Endothelial cell of umbilical vein (primary cell): ENCODE results near the gene CELA2B. TPM values are rescaled to one million over a fixed set of nuclear protein-coding genes. Genes with fewer than 3 reads are reported as not detected.

ENCODE experiments used
- BruUV-seq: library from RNA; stranded (reverse); fragments of 400-500 nt; replicated peaks from 2 replicates; lab custom pipeline; 2021; lab: Mats Ljungman, UMichigan
- CTCF ChIA-PET: fragments of 300-600, 350-600 bp; sonication (Branson Sonifier 250); formaldehyde crosslinking; loops from one replicate; lab custom pipeline; 2021; ENCODE audit warnings: antibody characterized with exemption, inconsistent platforms; lab: Charles Lee
- POLR2A ChIA-PET: fragments of 300-600, 350-600 bp; sonication (Branson Sonifier 250); formaldehyde crosslinking; loops from one replicate; lab custom pipeline; 2021; ENCODE audit warnings: antibody characterized with exemption, inconsistent platforms; lab: Charles Lee
- DNase-seq: peaks from one replicate; pipeline ENCODE4 v3.0.0-alpha.2; 2011; ENCODE audit warnings: low read depth, low spot score
- FAIRE-seq: peaks from 2 replicates; lab custom pipeline; 2011; peaks lifted over from hg19 to GRCh38; lab: Jason Lieb, UNC
- H2AFZ ChIP-seq: 2 replicates; pipeline ENCODE4 v1.6.0; 2012; ENCODE audit warnings: low read depth, low read length, control low read depth, inconsistent platforms
- H3K27ac ChIP-seq: 2 replicates; pipeline ENCODE4 v1.5.1; 2011; ENCODE audit warnings: low read depth, mild to moderate bottlenecking, control low read depth, low read length, moderate library complexity; ENCODE audit not compliant: insufficient read depth
- H3K27me3 ChIP-seq, 2 experiments: 2 replicates each; pipeline versions ENCODE4 v1.6.0 to v1.6.1; 2011; ENCODE audit warnings: low read length in 2 of 2, mixed read lengths in 1 of 2; ENCODE audit not compliant: control insufficient read depth in 2 of 2, insufficient read depth in 2 of 2
- H3K36me3 ChIP-seq, 2 experiments: 2 replicates in 1 of 2; 3 replicates in 1 of 2; pipeline ENCODE4 v1.5.1; 2011; ENCODE audit warnings: low read length in 2 of 2, mild to moderate bottlenecking in 1 of 2, moderate library complexity in 1 of 2; ENCODE audit not compliant: control insufficient read depth in 2 of 2, insufficient read depth in 2 of 2; ENCODE audit errors: extremely low read depth in 1 of 2
- H3K4me1 ChIP-seq: 3 replicates; pipeline ENCODE4 v1.5.1; 2011; ENCODE audit warnings: mild to moderate bottlenecking, low read length; ENCODE audit not compliant: control insufficient read depth, insufficient read depth; ENCODE audit errors: extremely low read depth
- H3K4me2 ChIP-seq: 2 replicates; pipeline ENCODE4 v1.6.1; 2011; ENCODE audit warnings: low read length, control low read depth, mixed read lengths; ENCODE audit not compliant: insufficient read depth
- H3K4me3 ChIP-seq, 3 experiments: fragments of 200-600 bp in 1 of 3; sonication (generic), shearing (Covaris generic) in 1 of 3; replicated peaks in 1 of 3; 2 replicates each; pipeline ENCODE4 v1.5.1; 2011 to 2016; ENCODE audit warnings: control low read depth in 3 of 3, low read length in 3 of 3, mild to moderate bottlenecking in 2 of 3, inconsistent platforms in 1 of 3, low read depth in 1 of 3, moderate library complexity in 1 of 3; ENCODE audit not compliant: insufficient read depth in 1 of 3
- H3K79me2 ChIP-seq: 2 replicates; pipeline ENCODE4 v1.6.0; 2012; ENCODE audit warnings: low read length, inconsistent platforms; ENCODE audit not compliant: control insufficient read depth, insufficient read depth
- H3K9ac ChIP-seq: replicated peaks from 2 replicates; pipeline ENCODE3; 2011; ENCODE audit warnings: low read length, control low read depth; ENCODE audit not compliant: insufficient read depth; ENCODE audit errors: extremely low read depth
- H3K9me1 ChIP-seq: replicated peaks from 3 replicates; pipeline ENCODE4 v1.6.0; 2011; ENCODE audit warnings: mild to moderate bottlenecking, low read length; ENCODE audit not compliant: control insufficient read depth, insufficient read depth; ENCODE audit errors: extremely low read depth
- H3K9me3 ChIP-seq: replicated peaks from 2 replicates; pipeline ENCODE4 v1.5.1; 2012; ENCODE audit warnings: low read length, inconsistent platforms; ENCODE audit not compliant: control insufficient read depth, insufficient read depth
- H4K20me1 ChIP-seq: replicated peaks from 2 replicates; pipeline ENCODE3; 2011; ENCODE audit warnings: mild to moderate bottlenecking, low read length; ENCODE audit not compliant: control insufficient read depth, insufficient read depth; ENCODE audit errors: extremely low read depth
- CTCF ChIP-seq, 2 donors: IDR thresholded peaks; 1 replicate in 1 of 2; 2 replicates in 1 of 2; pipeline ENCODE4 v1.5.1; 2011; ENCODE audit warnings: low read length in 2 of 2, mild to moderate bottlenecking in 2 of 2, moderate library complexity in 2 of 2, control low read depth in 1 of 2, inconsistent platforms in 1 of 2, low read depth in 1 of 2; ENCODE audit not compliant: insufficient read depth in 1 of 2; ENCODE audit errors: extremely low read depth in 1 of 2
- EZH2 ChIP-seq: IDR thresholded peaks from 2 replicates; pipeline ENCODE4 v1.6.1; 2012; ENCODE audit warnings: borderline replicate concordance, low read depth, mild to moderate bottlenecking, moderate library complexity, low read length, inconsistent platforms; ENCODE audit not compliant: severe bottlenecking
- FOS ChIP-seq: IDR thresholded peaks from 2 replicates; pipeline ENCODE4 v1.6.1; 2011; ENCODE audit warnings: mild to moderate bottlenecking, low read length, moderate library complexity, borderline replicate concordance; ENCODE audit not compliant: insufficient read depth
- GATA2 ChIP-seq: IDR thresholded peaks from 2 replicates; pipeline ENCODE4 v1.7.0; 2011; ENCODE audit warnings: low read depth, mild to moderate bottlenecking, moderate library complexity, mixed read lengths, low read length; ENCODE audit not compliant: insufficient read length, insufficient read depth
- JUN ChIP-seq: IDR thresholded peaks from 2 replicates; pipeline ENCODE4 v1.6.1; 2011; ENCODE audit warnings: borderline replicate concordance, low read depth; ENCODE audit not compliant: insufficient read length, insufficient read depth
- MYC ChIP-seq: IDR thresholded peaks from one replicate; pipeline ENCODE4 v1.6.1; 2011; ENCODE audit warnings: mild to moderate bottlenecking, low read depth, low read length
- POLR2A ChIP-seq: IDR thresholded peaks from 2 replicates; pipeline ENCODE4 v1.6.1; 2012; ENCODE audit warnings: low read depth, mild to moderate bottlenecking, control low read depth, low read length
- POLR2AphosphoS5 ChIP-seq: IDR thresholded peaks from 2 replicates; pipeline ENCODE4 v1.6.1; 2012; ENCODE audit warnings: low read depth, mild to moderate bottlenecking, control low read depth, low read length, moderate library complexity; ENCODE audit not compliant: insufficient read depth
- dilution Hi-C: fragments of 300-500 bp; cut with MboI; formaldehyde crosslinking; loops from one replicate; pipeline ENCODE4 v1.15.0; 2019; ENCODE audit warnings: low sequenced_read_pairs; ENCODE audit not compliant: extremely low pct_ligation_motif_present
- intact Hi-C: fragments of 100-400 bp; cut with micrococcal nuclease; formaldehyde crosslinking; loops from one replicate; pipeline ENCODE4 v1.10.0; 2022
- polyA plus RNA-seq, 4 experiments: library from polyadenylated mRNA; depleted of rRNA in 3 of 4; stranded (reverse) in 3 of 4; unstranded in 1 of 4; fragments of >200 nt; gene quantifications; 2 replicates each; pipeline versions ENCODE4 v1.2.1 to v1.2.3, GENCODE V29; 2011 to 2012; ENCODE audit warnings: missing spikeins in 1 of 4
- total RNA-seq: library from RNA; stranded (reverse); gene quantifications from 2 replicates; pipeline ENCODE4 v1.2.3, GENCODE V29; 2021
- TF ChIP-seq, protein P1 (sequence below): IDR thresholded peaks from 2 replicates; pipeline ENCODE4 v1.6.1; 2011; ENCODE audit not compliant: insufficient read depth, insufficient read length

The CELA2B gene
- total and polyA plus RNA-seq, 2 donors (not counting 3 experiments of a cell fraction or from before 2014, with no cell fraction given): not detected

GRCh38 chr1:15531682-15532081 is 55.8 kb downstream of the CELA2B start:
- FAIRE-seq (no peak), DNase-seq (no peak)
- Histone ChIP-seq H3K27ac (no peak overlapping the region), H2AFZ (no peak overlapping the region), H3K4me2 (no peak overlapping the region), H4K20me1 (no peaks in the 10 kb centered on the region), H3K9me3 (no peaks in the 10 kb centered on the region), H3K9ac (no peak overlapping the region), H3K27me3 (no peaks in the 10 kb centered on the region), H3K9me1 (no peaks in the 10 kb centered on the region), H3K4me1 (peaks cover 6% of the 10 kb centered on the region), H3K79me2 (peaks cover 11% of the 10 kb centered on the region), H3K36me3 (peaks cover 2 to 7% of the 10 kb centered on the region in 2 experiments), H3K4me3 (no peak overlapping the region)
- dilution Hi-C loops (no loop called here), intact Hi-C loops (no loop called here)
- no TSS peak for BruUV-seq
- TF ChIP-seq EZH2 (no peak), JUN (no peak), POLR2A (no peak), POLR2AphosphoS5 (no peak), FOS (no peak), MYC (no peak), GATA2 (no peak), CTCF (IDR thresholded peaks at IDR 0.05; ENCODE audit: extremely low read depth in 1 of 2, insufficient read depth in 1 of 2, low read depth in 1 of 2, low read length in 2 of 2) (no peak)
- TF ChIP-seq, protein P1, sequence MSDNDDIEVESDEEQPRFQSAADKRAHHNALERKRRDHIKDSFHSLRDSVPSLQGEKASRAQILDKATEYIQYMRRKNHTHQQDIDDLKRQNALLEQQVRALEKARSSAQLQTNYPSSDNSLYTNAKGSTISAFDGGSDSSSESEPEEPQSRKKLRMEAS: no peak
- POLR2A ChIA-PET: no interaction called here
- CTCF ChIA-PET: no interaction called here
